Activated CD8-positive, alpha-beta memory T cell treated with anti-CD3 and anti-CD28 coated beads, Interleukin-2, amount 50 U/mL, for 4 hours (primary cell): ENCODE results near the gene MSI2.

Experiments
- DNase-seq: peaks from one replicate; pipeline ENCODE4 v3.0.0-alpha.2; 2020

Gene MSI2

DNA sequence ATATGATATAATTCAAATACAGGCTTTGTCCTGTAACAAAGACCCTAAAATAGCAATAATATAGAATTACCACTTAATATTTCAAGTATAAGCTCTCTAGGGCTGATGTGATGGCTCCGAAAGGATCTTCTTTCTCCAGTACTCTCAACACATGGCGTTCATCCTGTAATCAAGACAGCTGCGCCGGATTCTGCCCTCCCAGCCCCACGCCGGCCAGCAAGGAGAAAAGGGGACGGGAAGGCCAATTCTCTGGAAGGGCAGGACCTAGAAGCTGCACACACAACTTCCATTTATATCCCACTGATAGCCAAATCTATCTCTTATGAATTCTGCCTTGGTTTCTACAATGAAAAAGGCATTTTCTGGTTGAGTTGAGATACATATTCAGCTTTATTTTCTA, 456.8 kb downstream of the MSI2 start:
- DNase-seq = no peak

GRCh38 chr17:57714665-57715180, 458.4 kb downstream of the MSI2 start:
- DNase-seq = no peak

DNA sequence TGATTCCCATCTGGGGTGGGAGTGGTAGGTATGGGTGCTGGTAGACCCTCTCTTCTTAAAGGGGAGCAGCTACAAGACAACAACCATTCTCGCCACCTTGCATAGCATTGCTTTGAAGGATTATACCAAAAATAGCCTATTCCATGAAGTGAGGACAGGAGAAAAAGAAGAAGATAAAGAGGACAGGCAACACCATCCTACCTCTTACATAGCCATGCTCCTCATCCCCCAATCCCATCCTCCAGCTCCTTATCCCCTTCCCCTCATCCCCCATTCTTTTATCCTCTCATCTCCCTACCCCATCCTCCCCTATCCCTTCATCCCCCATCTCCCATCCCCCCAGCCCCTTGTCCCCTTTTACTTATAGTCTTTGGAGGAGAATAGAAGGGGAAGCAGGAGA, 459.7 kb downstream of the MSI2 start:
- no peak for DNase-seq

DNA sequence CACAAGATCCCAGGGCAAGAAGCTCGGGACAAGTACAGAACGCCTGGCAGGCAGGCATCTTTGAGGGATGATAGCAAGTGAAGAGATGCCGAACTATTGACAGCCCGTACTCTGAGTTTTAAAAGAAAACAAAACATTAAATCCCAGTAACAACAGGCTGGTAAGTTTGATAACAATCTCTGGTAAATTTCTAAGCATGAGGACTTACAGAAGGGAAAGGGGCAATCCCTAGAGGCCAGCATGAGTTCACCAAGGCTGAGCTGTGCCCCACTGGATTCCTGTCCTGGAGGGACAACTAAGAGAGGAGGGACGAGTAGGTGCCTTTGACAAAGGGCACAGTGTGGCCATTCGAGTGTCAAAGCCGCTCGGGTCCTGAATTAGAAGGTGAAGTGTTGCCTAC, 462.6 kb downstream of the MSI2 start:
- no peak for DNase-seq

DNA sequence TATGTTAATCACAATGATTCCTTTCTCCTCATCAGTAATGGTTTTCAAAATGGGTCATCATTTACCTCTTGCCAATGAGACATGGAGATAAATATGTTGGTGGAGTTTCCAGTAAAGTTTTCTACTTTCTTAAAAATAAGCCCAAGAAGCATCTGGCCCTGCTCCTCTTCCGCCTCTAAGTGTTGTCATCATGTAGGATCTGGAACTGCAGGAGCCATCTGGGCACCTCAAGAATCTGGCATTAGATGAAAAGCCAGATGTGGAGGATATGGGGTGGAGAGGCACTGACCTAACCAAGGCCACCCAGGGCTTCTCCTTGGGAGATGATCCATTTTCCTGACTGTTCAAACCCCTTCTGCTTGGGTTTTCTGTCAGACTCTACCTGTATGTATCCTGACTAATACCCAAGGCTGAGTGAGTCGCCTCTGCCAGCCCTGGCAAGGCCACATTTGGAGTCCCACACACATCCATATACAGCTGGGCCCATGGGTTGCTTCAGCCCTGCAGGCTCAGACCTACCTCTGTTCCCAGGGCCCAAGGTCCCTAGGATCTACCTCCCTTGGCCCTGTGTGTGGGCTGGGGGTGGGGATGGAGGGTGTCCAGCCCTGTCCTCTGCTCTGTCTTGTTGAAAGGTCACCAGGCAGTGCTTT, 464.2 kb downstream of the MSI2 start:
- DNase-seq = no peak

DNA sequence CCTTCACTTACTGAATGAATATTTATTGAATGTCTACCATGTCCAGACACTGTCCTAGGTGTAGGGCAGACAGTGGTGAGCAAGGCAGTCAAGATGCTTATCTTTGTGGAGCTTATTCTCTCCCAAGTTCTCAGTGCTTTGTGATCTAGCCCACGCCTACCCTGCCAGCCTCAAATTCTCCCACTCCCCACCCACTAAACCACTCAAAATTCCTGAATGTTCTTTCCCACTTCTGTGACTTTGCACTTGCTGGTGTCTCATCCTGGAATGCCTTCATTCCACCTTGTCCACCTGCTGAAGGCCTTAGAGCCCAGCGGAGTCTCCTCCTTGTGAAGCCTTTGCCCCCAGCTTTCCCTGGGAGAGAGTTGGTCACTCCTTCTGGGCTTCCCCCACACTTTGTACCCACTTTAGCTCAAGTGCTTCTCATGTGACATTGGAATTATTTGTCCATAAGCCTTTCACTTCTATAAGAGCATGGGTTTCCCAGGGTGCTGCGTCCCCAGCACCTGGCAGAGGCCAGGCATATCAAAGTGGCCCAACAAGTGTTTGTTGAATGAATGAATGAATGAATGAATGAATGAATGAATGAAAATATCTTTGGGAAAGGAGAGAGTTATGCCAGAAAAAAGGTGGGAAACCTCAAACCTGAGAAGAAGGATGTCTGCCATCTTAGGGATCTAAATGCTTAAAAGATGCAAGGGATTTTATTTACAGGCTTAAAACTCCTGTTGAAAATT, 465.8 kb downstream of the MSI2 start:
- no peak for DNase-seq

- no peak for DNase-seq
Observed at GRCh38 chr17:57722704-57723043, 466.4 kb downstream of the MSI2 start.

DNA sequence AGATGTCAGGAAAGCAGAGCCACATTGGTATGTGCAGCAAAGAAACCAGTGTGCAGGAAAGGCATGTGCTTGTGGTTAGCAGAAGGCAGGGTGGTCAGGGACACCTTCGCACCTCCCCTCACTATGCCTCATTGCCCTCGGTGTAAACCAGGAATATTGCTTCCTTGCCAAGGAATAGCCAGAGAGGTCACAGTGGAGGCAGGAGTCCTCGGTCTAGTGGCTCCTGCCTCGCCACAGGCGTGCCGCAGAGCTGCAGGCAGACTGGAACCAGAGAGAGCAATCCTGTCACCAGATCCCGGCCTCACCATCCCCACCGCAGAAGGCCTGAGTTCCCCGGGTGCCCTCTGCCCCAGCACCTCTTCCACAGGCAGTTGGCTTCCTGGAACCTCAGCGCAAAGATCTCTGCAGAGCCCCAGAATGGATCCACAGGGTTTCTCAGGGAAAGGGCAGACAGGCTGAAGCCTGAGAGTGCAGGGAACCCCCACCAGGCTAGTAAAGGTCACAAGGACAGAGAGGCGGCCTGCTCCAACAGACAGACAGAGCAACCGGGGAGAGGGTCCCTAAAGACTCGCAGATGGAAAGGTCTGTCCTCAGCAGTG, 467.2 kb downstream of the MSI2 start:
- no peak for DNase-seq

GRCh38 chr17:57724026-57724728, 467.9 kb downstream of the MSI2 start:
- no peak for DNase-seq

GRCh38 chr17:57724729-57725125, 468.4 kb downstream of the MSI2 start:
- DNase-seq = no peak

DNA sequence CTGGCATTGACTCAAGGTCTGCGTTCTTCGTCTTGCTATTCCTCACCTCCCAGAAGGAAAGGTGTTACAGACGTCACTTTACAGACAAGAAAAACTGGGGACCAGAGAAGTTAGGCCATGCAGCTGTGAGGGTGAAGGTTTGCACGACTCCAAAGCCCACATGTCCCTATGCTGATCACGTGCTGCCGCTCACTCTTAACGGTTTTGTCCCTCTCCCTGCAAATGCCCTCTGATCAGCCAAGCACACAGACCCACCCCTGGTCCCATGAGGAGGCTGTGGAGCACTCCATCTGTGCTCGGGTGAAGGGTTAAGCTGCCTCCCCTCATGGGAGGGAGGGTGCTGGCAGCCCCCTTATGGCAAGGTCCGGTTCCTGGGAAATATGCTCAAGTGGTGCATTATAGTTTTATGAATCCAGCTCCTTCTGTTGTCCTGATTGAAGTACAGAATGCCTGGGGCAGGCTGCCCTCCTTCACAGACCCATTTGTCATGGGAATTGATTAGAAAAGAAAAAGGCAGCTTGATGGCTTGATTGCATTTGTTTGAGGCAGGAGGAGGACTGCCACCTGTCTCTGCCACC, 470.0 kb downstream of the MSI2 start:
- no peak for DNase-seq

- DNase-seq = no peak
Observed at GRCh38 chr17:57726838-57727237, 470.5 kb downstream of the MSI2 start.

DNA sequence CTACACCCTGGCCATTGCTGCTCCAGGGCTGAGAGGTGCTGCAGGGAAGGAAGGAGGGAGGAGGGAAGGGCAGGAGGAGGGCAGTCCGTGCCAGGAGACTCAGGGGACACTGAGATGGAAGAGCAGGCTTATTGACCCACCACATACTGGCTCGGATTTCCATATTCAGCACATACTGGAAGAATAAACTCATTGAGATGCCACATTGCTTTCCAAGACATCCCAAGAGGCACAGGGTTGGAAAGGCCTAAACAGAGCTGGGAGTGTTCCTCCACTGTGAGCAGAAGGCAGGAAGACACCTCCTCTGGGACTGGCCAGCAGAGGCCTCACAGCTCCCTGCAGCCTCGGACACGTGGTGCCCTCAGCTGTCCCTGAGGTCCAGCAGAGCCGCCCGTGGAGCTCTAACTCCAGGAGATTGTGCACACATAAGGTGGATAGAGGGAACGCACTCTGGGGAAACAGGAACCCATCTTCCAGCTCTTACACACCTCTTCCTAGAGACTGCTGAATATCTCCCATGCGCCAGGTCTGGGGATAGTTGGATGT, 471.4 kb downstream of the MSI2 start:
- DNase-seq = no peak

DNA sequence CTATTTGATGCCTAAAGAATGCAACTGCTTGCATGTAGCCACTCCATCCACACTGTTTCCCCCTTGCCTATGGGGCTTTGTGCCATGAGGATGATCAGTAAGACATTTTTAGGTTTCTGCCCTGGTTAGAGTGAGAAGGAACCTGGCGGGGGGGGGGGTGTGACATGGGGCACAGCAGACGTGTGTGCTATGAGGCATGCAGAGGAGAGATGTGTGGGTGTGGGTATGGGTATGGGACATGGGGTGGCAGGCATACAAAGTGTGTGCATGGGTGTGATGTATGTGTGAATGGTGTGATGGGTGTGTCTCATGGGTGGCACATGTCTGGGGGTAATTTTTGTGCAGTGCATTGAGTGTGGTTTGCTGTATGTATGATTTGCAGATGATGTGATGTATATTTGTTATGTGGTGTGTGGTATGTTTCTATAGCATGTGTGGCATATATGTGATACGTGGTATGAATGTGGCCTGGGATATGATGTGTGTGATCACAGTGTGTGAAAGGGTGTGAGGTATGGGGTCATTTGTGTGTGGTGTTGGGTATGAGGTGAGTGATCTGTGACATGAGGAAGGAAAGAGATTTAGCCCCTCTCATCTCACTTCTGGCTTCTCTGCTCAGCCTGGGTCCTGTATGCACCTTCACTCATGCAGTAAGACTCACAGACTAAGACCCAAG, 473.8 kb downstream of the MSI2 start:
- no peak for DNase-seq

DNA sequence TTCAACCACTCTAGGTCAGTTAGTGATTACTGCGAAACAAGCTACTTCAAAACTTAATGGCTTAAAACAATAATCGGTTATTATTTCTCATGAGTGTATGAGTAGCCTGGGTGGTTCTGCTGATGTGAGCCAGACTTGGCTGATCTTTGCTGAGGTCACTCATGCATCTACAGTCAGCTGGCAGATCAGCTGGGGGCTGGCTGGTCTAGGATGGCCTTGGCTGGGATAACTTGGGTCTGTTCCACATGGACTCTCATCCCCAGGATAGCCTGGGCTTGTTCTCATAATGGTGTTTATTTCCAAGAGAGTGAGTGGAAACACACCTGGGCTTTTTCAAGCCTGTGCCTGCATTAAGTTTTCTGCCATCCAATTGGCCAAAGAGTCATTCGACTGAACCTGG, 475.7 kb downstream of the MSI2 start:
- no peak for DNase-seq

- no peak for DNase-seq
Observed at GRCh38 chr17:57733085-57733484, 476.8 kb downstream of the MSI2 start.
